HPDE6-E6E7 (cell line): Measurements from ENCODE around the gene SCN2A.

ENCODE experiments used
- DNase-seq: peaks from one replicate; pipeline ENCODE4 v3.0.0; 2011; ENCODE audit warnings: missing footprints; ENCODE audit errors: extremely low spot score

SCN2A gene

GRCh38 chr2:165239230-165239629 is at the start of gene SCN2A:
SCN2A (plus strand) TSS chr2:165239414; CDS start chr2:165295824, 56,410 bp downstream.
- no peak for DNase-seq

DNA sequence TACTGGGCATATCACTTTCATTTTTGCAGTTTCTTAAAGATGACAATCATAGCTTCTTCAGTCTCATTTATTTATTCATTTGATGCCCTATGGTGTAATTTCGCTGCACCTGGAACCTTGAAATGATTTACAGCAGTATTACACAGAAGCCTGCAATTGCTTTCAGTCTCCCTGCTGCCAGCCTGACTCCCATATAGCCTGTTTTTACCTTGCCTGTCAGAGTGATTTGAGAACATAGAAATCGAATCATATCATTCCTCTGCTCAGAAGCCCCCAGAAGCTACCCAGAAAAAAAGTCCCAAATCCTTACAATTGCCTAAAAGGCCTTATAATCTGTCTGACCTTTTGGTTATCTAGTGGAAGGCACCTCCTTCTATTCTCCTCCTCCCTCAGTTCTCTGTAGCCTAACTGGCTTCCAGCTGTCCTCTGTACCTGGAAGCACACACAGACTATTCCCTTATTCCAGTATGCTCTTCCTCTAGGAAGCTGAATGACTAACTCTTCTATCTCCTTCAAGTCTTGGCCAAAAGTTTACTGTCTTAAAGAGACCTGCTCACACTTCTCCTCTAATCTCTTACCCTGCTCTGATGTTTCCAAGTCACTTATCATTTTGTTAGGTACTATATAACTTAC is 48.0 kb upstream of the SCN2A start:
- DNase-seq, result no peak

DNA sequence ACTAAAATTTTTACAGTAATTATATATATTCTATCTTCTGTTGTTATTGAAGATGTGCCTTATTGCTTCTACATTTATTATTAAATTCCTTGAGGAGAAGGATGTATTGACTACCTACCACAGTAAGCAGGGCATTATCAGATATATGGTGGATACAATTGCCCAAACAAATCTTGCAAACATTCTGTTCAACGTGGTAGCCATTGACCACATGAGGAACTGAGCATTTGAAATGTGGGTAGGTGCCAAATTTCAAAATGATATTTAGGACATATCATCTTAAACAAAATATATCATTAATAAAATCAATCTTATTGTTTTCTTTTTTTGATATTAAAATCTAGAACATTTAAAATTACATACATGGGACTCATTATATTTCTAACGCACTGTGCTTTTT is 46.5 kb upstream of the SCN2A start:
- DNase-seq, result no peak

DNA sequence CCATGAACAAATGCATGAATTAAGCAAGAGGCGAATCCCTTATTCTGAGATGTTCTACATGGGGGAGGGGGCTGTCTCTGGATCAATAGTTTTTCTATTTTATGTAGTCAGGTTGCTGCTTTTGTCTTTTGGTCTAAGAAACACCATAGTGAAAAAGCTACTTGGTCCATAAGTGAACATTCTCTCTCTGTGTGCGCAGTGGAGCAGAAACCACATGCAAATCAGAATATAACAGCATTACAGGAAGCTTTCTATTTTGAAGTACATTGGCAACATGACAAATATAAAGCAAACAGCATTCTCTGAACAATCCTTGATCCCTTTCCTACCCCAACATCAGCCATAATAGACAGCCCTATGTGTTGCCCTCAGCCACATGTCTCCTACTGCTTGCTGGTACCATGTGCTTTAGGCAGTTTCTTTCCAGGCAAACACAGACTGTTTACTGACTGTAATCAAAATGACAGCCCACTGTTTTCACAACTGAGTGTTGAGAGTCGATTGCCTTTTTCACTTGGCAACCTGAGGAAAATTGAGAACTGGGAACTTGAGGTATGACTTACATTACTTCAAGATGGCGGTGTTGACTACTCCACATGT is 45.9 kb upstream of the SCN2A start:
- no peak for DNase-seq

- no peak for DNase-seq
Measured at GRCh38 chr2:165196411-165196810, 42.8 kb upstream of the SCN2A start.

- no peak for DNase-seq
Measured at GRCh38 chr2:165197346-165197745, 41.9 kb upstream of the SCN2A start.

- no peak for DNase-seq
Measured at GRCh38 chr2:165198181-165198580, 41.0 kb upstream of the SCN2A start.

GRCh38 chr2:165202239-165202638 is 37.0 kb upstream of the SCN2A start:
- DNase-seq, result no peak

GRCh38 chr2:165203689-165204559 is 35.3 kb upstream of the SCN2A start, which contains the start of gene SCN3A:
SCN3A (minus strand) TSS chr2:165204050; CDS start chr2:165176394, 27,656 bp downstream.
- peak; percentile 9 for DNase-seq

- DNase-seq, result no peak
Measured at GRCh38 chr2:165205865-165206264, 33.3 kb upstream of the SCN2A start.

- DNase-seq, result no peak
Measured at GRCh38 chr2:165208094-165208493, 31.1 kb upstream of the SCN2A start.

- no peak for DNase-seq
Measured at GRCh38 chr2:165214093-165214492, 25.1 kb upstream of the SCN2A start.

DNA sequence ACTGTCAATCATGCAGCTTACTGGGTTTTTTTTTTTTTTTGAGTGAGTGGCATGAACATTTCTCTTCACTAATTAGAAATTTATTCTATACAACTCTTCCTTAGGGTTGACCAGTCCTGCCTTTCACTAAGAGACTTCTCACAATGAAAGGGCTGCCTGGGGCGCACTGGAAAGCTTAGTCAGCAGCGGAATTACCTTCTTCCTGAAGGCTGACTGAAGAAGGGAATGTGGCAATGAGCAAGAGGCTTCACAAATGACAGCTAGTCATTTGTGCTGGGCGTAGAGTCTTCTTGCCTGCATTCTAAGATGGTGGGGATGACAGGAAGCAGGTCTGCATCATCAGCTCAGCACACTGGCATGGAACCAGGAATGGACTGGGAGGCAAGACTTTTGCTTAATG is 19.7 kb upstream of the SCN2A start:
- DNase-seq, result peak; percentile 6

DNA sequence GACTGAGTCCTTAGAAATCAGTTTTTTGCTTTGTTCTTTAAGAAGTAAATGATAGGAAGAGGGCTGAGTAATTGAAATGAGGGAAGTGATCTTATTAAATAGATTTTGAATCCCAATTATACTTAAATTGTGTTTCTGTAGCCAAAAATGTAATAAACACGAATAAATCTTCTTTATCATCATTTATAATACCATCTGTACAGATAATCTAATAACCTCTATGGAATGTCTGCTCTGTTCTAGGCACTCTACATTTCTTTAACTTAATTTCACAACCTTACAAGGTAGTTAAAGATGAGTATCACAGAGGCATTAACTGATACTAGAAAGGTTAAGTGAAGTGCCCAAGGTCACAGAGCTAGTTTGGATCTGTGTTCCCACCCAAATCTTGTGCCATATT is 14.3 kb upstream of the SCN2A start:
- DNase-seq, result no peak

GRCh38 chr2:165227571-165227970 is 11.6 kb upstream of the SCN2A start:
- no peak for DNase-seq

GRCh38 chr2:165237056-165237455 is 2.2 kb upstream of the SCN2A start:
- DNase-seq, result no peak

DNA sequence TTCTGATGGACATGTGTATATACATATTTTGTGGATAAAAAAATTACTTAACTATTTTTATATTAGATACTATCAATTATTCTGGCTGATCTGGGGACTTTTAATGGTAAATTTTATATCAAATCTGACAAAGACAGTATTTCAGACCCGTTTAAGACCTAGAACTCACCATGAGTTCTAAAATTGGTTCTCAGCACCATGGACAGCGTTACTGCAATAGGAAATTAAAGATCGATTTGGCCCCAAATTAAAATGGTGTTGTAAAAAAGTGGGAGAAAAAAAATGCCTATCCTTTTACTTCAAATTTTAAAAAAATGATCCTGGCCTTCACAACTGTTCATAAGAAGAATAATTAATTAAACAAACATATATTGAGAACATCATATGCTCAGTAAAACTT is 919 bp upstream of the SCN2A start:
- no peak for DNase-seq

- DNase-seq, result no peak
Measured at GRCh38 chr2:165239856-165240515, 772 bp downstream of the SCN2A start.

DNA sequence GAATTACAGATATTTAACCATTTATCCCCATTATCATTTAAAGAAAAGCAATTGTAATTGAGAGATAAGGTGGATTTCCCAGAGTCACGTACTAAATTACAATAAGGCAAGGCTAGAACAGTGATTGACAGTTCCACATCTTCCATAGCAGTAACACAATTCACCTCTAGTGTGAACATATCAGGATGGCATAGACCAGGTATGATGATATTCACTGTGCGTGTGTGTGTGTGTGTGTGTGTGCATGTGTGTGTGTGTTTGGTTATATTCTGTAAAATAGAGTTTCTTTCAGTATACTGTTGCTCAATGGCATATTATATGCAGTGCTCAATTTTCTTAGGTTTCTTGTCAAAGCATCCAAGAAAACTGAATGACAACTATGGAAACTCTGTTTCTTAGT is 1.7 kb downstream of the SCN2A start:
- DNase-seq, result no peak

DNA sequence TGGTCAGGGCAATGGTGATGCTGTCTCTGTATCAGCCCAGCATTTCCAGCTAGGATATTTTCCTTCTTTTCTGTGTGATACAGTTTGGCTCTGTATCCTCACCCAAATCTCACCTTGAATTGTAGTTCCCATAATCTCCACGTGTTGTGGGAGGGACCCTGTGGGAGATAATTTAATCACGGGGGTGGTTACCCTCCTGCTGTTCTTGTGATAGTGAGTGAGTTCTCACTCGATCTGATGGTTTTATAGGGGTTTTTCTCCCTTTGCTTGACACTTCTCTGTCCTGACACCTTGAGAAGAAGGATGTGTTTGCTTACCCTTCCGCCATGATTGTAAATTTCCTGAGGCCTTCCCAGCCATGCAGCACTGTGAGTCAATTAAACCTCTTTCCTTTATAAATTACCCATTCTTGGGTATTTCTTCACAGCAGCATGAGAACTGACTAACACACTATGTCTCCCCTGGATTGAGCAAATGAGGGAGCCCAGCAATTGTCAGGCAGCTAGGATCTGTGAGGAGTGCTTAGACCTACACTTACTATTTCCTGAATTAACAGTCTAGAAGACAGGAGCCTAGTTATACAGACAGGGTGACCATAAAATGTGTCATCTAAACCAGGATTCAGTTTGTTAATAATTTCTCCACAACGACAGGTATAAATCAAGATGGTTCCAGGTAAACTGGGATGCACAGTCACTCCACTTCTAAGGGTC is 6.0 kb downstream of the SCN2A start:
- no peak for DNase-seq

DNA sequence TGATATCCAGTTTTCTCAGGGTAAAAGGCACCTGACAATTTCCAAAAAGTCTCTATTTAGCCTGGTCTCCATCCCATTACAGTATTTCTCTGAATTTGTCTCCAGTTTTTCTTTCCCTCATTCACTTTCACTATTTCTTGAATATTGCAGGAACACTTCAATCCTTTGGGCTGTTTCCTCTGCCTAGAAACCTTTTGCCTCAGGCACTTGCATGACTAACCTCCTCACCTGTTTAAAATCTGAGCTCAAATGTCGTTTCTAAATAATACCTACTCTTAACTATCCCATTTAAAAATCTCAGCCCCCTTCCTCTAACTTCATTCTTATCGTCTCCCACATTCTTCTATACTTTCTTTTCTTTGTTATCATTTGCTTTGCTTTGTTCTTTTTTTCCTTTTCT is 9.0 kb downstream of the SCN2A start:
- no peak for DNase-seq

- no peak for DNase-seq
Measured at GRCh38 chr2:165251366-165251765, 12.2 kb downstream of the SCN2A start.
